Endothelial cell of umbilical vein (primary cell): ENCODE results near the gene POLR3B. TPM values are rescaled to one million over a fixed set of nuclear protein-coding genes. Genes with fewer than 3 reads are reported as not detected.

Experiments used
- BruUV-seq: library from RNA; stranded (reverse); fragments of 400-500 nt; replicated peaks from 2 replicates; lab custom pipeline; 2021; lab: Mats Ljungman, UMichigan
- CTCF ChIA-PET: fragments of 300-600, 350-600 bp; sonication (Branson Sonifier 250); formaldehyde crosslinking; loops from one replicate; lab custom pipeline; 2021; ENCODE audit warnings: antibody characterized with exemption, inconsistent platforms; lab: Charles Lee
- POLR2A ChIA-PET: fragments of 300-600, 350-600 bp; sonication (Branson Sonifier 250); formaldehyde crosslinking; loops from one replicate; lab custom pipeline; 2021; ENCODE audit warnings: antibody characterized with exemption, inconsistent platforms; lab: Charles Lee
- DNase-seq: peaks from one replicate; pipeline ENCODE4 v3.0.0-alpha.2; 2011; ENCODE audit warnings: low read depth, low spot score
- FAIRE-seq: peaks from 2 replicates; lab custom pipeline; 2011; peaks lifted over from hg19 to GRCh38; lab: Jason Lieb, UNC
- H2AFZ ChIP-seq: 2 replicates; pipeline ENCODE4 v1.6.0; 2012; ENCODE audit warnings: low read depth, low read length, control low read depth, inconsistent platforms
- H3K27ac ChIP-seq: 2 replicates; pipeline ENCODE4 v1.5.1; 2011; ENCODE audit warnings: low read depth, mild to moderate bottlenecking, control low read depth, low read length, moderate library complexity; ENCODE audit not compliant: insufficient read depth
- H3K27me3 ChIP-seq, 2 experiments: 2 replicates each; pipeline versions ENCODE4 v1.6.0 to v1.6.1; 2011; ENCODE audit warnings: low read length in 2 of 2, mixed read lengths in 1 of 2; ENCODE audit not compliant: control insufficient read depth in 2 of 2, insufficient read depth in 2 of 2
- H3K36me3 ChIP-seq, 2 experiments: 2 replicates in 1 of 2; 3 replicates in 1 of 2; pipeline ENCODE4 v1.5.1; 2011; ENCODE audit warnings: low read length in 2 of 2, mild to moderate bottlenecking in 1 of 2, moderate library complexity in 1 of 2; ENCODE audit not compliant: control insufficient read depth in 2 of 2, insufficient read depth in 2 of 2; ENCODE audit errors: extremely low read depth in 1 of 2
- H3K4me1 ChIP-seq: 3 replicates; pipeline ENCODE4 v1.5.1; 2011; ENCODE audit warnings: mild to moderate bottlenecking, low read length; ENCODE audit not compliant: control insufficient read depth, insufficient read depth; ENCODE audit errors: extremely low read depth
- H3K4me2 ChIP-seq: 2 replicates; pipeline ENCODE4 v1.6.1; 2011; ENCODE audit warnings: low read length, control low read depth, mixed read lengths; ENCODE audit not compliant: insufficient read depth
- H3K4me3 ChIP-seq, 3 experiments: fragments of 200-600 bp in 1 of 3; sonication (generic), shearing (Covaris generic) in 1 of 3; replicated peaks in 1 of 3; 2 replicates each; pipeline ENCODE4 v1.5.1; 2011 to 2016; ENCODE audit warnings: control low read depth in 3 of 3, low read length in 3 of 3, mild to moderate bottlenecking in 2 of 3, inconsistent platforms in 1 of 3, low read depth in 1 of 3, moderate library complexity in 1 of 3; ENCODE audit not compliant: insufficient read depth in 1 of 3
- H3K79me2 ChIP-seq: 2 replicates; pipeline ENCODE4 v1.6.0; 2012; ENCODE audit warnings: low read length, inconsistent platforms; ENCODE audit not compliant: control insufficient read depth, insufficient read depth
- H3K9ac ChIP-seq: replicated peaks from 2 replicates; pipeline ENCODE3; 2011; ENCODE audit warnings: low read length, control low read depth; ENCODE audit not compliant: insufficient read depth; ENCODE audit errors: extremely low read depth
- H3K9me1 ChIP-seq: replicated peaks from 3 replicates; pipeline ENCODE4 v1.6.0; 2011; ENCODE audit warnings: mild to moderate bottlenecking, low read length; ENCODE audit not compliant: control insufficient read depth, insufficient read depth; ENCODE audit errors: extremely low read depth
- H3K9me3 ChIP-seq: replicated peaks from 2 replicates; pipeline ENCODE4 v1.5.1; 2012; ENCODE audit warnings: low read length, inconsistent platforms; ENCODE audit not compliant: control insufficient read depth, insufficient read depth
- H4K20me1 ChIP-seq: replicated peaks from 2 replicates; pipeline ENCODE3; 2011; ENCODE audit warnings: mild to moderate bottlenecking, low read length; ENCODE audit not compliant: control insufficient read depth, insufficient read depth; ENCODE audit errors: extremely low read depth
- EZH2 ChIP-seq: IDR thresholded peaks from 2 replicates; pipeline ENCODE4 v1.6.1; 2012; ENCODE audit warnings: borderline replicate concordance, low read depth, mild to moderate bottlenecking, moderate library complexity, low read length, inconsistent platforms; ENCODE audit not compliant: severe bottlenecking
- FOS ChIP-seq: IDR thresholded peaks from 2 replicates; pipeline ENCODE4 v1.6.1; 2011; ENCODE audit warnings: mild to moderate bottlenecking, low read length, moderate library complexity, borderline replicate concordance; ENCODE audit not compliant: insufficient read depth
- GATA2 ChIP-seq: IDR thresholded peaks from 2 replicates; pipeline ENCODE4 v1.7.0; 2011; ENCODE audit warnings: low read depth, mild to moderate bottlenecking, moderate library complexity, mixed read lengths, low read length; ENCODE audit not compliant: insufficient read length, insufficient read depth
- JUN ChIP-seq: IDR thresholded peaks from 2 replicates; pipeline ENCODE4 v1.6.1; 2011; ENCODE audit warnings: borderline replicate concordance, low read depth; ENCODE audit not compliant: insufficient read length, insufficient read depth
- MYC ChIP-seq: IDR thresholded peaks from one replicate; pipeline ENCODE4 v1.6.1; 2011; ENCODE audit warnings: mild to moderate bottlenecking, low read depth, low read length
- POLR2A ChIP-seq: IDR thresholded peaks from 2 replicates; pipeline ENCODE4 v1.6.1; 2012; ENCODE audit warnings: low read depth, mild to moderate bottlenecking, control low read depth, low read length
- POLR2AphosphoS5 ChIP-seq: IDR thresholded peaks from 2 replicates; pipeline ENCODE4 v1.6.1; 2012; ENCODE audit warnings: low read depth, mild to moderate bottlenecking, control low read depth, low read length, moderate library complexity; ENCODE audit not compliant: insufficient read depth
- dilution Hi-C: fragments of 300-500 bp; cut with MboI; formaldehyde crosslinking; loops from one replicate; pipeline ENCODE4 v1.15.0; 2019; ENCODE audit warnings: low sequenced_read_pairs; ENCODE audit not compliant: extremely low pct_ligation_motif_present
- intact Hi-C: fragments of 100-400 bp; cut with micrococcal nuclease; formaldehyde crosslinking; loops from one replicate; pipeline ENCODE4 v1.10.0; 2022
- polyA plus RNA-seq, 4 experiments: library from polyadenylated mRNA; depleted of rRNA in 3 of 4; stranded (reverse) in 3 of 4; unstranded in 1 of 4; fragments of >200 nt; gene quantifications; 2 replicates each; pipeline versions ENCODE4 v1.2.1 to v1.2.3, GENCODE V29; 2011 to 2012; ENCODE audit warnings: missing spikeins in 1 of 4
- total RNA-seq: library from RNA; stranded (reverse); gene quantifications from 2 replicates; pipeline ENCODE4 v1.2.3, GENCODE V29; 2021
- TF ChIP-seq, protein P1 (sequence below), 2 donors: IDR thresholded peaks; 1 replicate in 1 of 2; 2 replicates in 1 of 2; pipeline ENCODE4 v1.5.1; 2011; ENCODE audit warnings: low read length in 2 of 2, mild to moderate bottlenecking in 2 of 2, moderate library complexity in 2 of 2, control low read depth in 1 of 2, inconsistent platforms in 1 of 2, low read depth in 1 of 2; ENCODE audit not compliant: insufficient read depth in 1 of 2; ENCODE audit errors: extremely low read depth in 1 of 2
- TF ChIP-seq, protein P2 (sequence below): IDR thresholded peaks from 2 replicates; pipeline ENCODE4 v1.6.1; 2011; ENCODE audit not compliant: insufficient read depth, insufficient read length

POLR3B gene
- total and polyA plus RNA-seq, 2 donors (not counting 3 experiments of a cell fraction or from before 2014, with no cell fraction given), result 6.0 to 12.3 TPM

DNA sequence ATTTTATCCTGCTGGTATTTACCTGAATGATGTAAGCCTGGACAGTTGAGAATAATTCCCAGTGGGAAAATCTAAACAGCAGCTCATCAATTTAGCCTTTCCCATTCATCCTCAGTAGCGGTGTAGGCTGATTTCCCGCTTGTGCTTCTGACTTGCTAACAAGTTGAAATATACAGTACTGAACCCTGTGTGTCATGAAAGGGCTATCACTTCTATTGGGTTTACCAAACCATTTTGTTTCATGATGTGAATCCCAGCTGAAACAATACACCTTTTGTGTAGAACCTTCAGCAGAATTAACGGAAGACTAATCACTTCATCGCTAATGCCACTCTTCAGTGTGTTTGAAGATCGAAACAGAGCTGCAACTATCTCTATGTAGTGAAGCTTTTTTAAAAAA lies 88.4 kb downstream of the POLR3B start:
- Histone ChIP-seq H3K27me3 (no peaks in the 10 kb centered on the region), H3K4me2 (no peak overlapping the region), H3K79me2 (no peaks in the 10 kb centered on the region), H3K9me1 (no peaks in the 10 kb centered on the region), H3K4me1 (no peaks in the 10 kb centered on the region), H3K27ac (no peak overlapping the region), H3K4me3 (no peak overlapping the region), H4K20me1 (no peaks in the 10 kb centered on the region), H3K9me3 (no peaks in the 10 kb centered on the region), H3K9ac (no peak overlapping the region), H3K36me3 (no peaks in the 10 kb centered on the region), H2AFZ (no peak overlapping the region)
- DNase-seq (no peak), FAIRE-seq (no peak)
- ChIA-PET CTCF (no interaction called here), POLR2A (no interaction called here)
- BruUV-seq, result no TSS peak
- dilution Hi-C loops (no loop called here), intact Hi-C loops (no loop called here)
- no peak for TF ChIP-seq FOS
- TF ChIP-seq MYC, result no peak
- no peak for TF ChIP-seq EZH2
- TF ChIP-seq, protein P1, sequence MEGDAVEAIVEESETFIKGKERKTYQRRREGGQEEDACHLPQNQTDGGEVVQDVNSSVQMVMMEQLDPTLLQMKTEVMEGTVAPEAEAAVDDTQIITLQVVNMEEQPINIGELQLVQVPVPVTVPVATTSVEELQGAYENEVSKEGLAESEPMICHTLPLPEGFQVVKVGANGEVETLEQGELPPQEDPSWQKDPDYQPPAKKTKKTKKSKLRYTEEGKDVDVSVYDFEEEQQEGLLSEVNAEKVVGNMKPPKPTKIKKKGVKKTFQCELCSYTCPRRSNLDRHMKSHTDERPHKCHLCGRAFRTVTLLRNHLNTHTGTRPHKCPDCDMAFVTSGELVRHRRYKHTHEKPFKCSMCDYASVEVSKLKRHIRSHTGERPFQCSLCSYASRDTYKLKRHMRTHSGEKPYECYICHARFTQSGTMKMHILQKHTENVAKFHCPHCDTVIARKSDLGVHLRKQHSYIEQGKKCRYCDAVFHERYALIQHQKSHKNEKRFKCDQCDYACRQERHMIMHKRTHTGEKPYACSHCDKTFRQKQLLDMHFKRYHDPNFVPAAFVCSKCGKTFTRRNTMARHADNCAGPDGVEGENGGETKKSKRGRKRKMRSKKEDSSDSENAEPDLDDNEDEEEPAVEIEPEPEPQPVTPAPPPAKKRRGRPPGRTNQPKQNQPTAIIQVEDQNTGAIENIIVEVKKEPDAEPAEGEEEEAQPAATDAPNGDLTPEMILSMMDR (IDR thresholded peaks at IDR 0.05; ENCODE audit: extremely low read depth in 1 of 2, insufficient read depth in 1 of 2, low read depth in 1 of 2, low read length in 2 of 2), result no peak
- TF ChIP-seq, protein P2, sequence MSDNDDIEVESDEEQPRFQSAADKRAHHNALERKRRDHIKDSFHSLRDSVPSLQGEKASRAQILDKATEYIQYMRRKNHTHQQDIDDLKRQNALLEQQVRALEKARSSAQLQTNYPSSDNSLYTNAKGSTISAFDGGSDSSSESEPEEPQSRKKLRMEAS, result no peak
- TF ChIP-seq JUN, result no peak
- TF ChIP-seq POLR2A, result no peak
- no peak for TF ChIP-seq POLR2AphosphoS5
- TF ChIP-seq GATA2, result no peak
